RWPE2 (cell line): ENCODE data around the gene COIL.
"Not testable (repeated sequence)": the region's sequence is repeated elsewhere in the genome, so short reads cannot be mapped to it uniquely, and the experiment has no call there.

ENCODE experiments used
- ATAC-seq: fragments of 200-7000 bp; cut with Tn5 transposase; 3 replicates; pipeline ENCODE4 v1.9.1; 2021; ENCODE audit warnings: low read depth
- DNase-seq: peaks from one replicate; pipeline ENCODE4 v3.0.0-alpha.2; 2020; ENCODE audit warnings: low spot score
- H3K27ac ChIP-seq: fragments of 450-650 bp; 2 replicates; pipeline ENCODE4 v1.5.1; 2017; ENCODE audit warnings: mild to moderate bottlenecking; ENCODE audit not compliant: poor library complexity, severe bottlenecking
- H3K27me3 ChIP-seq: fragments of 250-450 bp; sonication (Bioruptor Pico); 2 replicates; pipeline ENCODE4 v1.5.1; 2021; ENCODE audit warnings: mild to moderate bottlenecking, moderate library complexity; ENCODE audit not compliant: insufficient read depth, poor library complexity, severe bottlenecking
- H3K36me3 ChIP-seq: fragments of 250-450 bp; sonication (Bioruptor Pico); 2 replicates; pipeline ENCODE4 v1.5.1; 2020; ENCODE audit warnings: low read depth, mild to moderate bottlenecking, moderate library complexity
- H3K4me1 ChIP-seq: fragments of 250-450 bp; sonication (Bioruptor Pico); 2 replicates; pipeline ENCODE4 v1.5.1; 2021; ENCODE audit warnings: mild to moderate bottlenecking, moderate library complexity; ENCODE audit not compliant: insufficient read depth, poor library complexity, severe bottlenecking
- H3K4me3 ChIP-seq: fragments of 250-450 bp; sonication (Bioruptor Pico); 2 replicates; pipeline ENCODE4 v1.5.1; 2021; ENCODE audit warnings: mild to moderate bottlenecking, moderate library complexity; ENCODE audit not compliant: severe bottlenecking
- H3K9me3 ChIP-seq: fragments of 250-450 bp; sonication (Bioruptor Pico); 2 replicates; pipeline ENCODE4 v1.5.1; 2021; ENCODE audit warnings: mild to moderate bottlenecking, moderate library complexity; ENCODE audit not compliant: severe bottlenecking
- TF ChIP-seq, protein P1 (sequence below): fragments of 450-650 bp; IDR thresholded peaks from one replicate; pipeline ENCODE4 v1.5.1; 2017; ENCODE audit warnings: mild to moderate bottlenecking, moderate library complexity; ENCODE audit not compliant: poor library complexity, severe bottlenecking

Gene COIL

GRCh38 chr17:56947741-56948140 lies 13.1 kb downstream of the COIL start:
- ATAC-seq (no peak), DNase-seq (no peak)
- TF ChIP-seq, protein P1, sequence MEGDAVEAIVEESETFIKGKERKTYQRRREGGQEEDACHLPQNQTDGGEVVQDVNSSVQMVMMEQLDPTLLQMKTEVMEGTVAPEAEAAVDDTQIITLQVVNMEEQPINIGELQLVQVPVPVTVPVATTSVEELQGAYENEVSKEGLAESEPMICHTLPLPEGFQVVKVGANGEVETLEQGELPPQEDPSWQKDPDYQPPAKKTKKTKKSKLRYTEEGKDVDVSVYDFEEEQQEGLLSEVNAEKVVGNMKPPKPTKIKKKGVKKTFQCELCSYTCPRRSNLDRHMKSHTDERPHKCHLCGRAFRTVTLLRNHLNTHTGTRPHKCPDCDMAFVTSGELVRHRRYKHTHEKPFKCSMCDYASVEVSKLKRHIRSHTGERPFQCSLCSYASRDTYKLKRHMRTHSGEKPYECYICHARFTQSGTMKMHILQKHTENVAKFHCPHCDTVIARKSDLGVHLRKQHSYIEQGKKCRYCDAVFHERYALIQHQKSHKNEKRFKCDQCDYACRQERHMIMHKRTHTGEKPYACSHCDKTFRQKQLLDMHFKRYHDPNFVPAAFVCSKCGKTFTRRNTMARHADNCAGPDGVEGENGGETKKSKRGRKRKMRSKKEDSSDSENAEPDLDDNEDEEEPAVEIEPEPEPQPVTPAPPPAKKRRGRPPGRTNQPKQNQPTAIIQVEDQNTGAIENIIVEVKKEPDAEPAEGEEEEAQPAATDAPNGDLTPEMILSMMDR, result no peak
- no peak overlapping the region for H3K27ac ChIP-seq
- no peak overlapping the region for H3K4me3 ChIP-seq
- H3K9me3 ChIP-seq, result no peaks in the 10 kb centered on the region
- H3K4me1 ChIP-seq, result peaks cover 13% of the 10 kb centered on the region
- no peaks in the 10 kb centered on the region for H3K27me3 ChIP-seq
- H3K36me3 ChIP-seq, result peaks cover 80% of the 10 kb centered on the region

- Histone ChIP-seq H3K9me3 (no peaks in the 10 kb centered on the region), H3K4me3 (no peak overlapping the region), H3K27ac (no peak overlapping the region), H3K27me3 (no peaks in the 10 kb centered on the region), H3K4me1 (peaks cover 13% of the 10 kb centered on the region), H3K36me3 (peaks cover 90% of the 10 kb centered on the region)
- no peak for ATAC-seq
- TF ChIP-seq, protein P1, result no peak
- no peak for DNase-seq
Observed at GRCh38 chr17:56945938-56946505, 14.8 kb downstream of the COIL start.

DNA sequence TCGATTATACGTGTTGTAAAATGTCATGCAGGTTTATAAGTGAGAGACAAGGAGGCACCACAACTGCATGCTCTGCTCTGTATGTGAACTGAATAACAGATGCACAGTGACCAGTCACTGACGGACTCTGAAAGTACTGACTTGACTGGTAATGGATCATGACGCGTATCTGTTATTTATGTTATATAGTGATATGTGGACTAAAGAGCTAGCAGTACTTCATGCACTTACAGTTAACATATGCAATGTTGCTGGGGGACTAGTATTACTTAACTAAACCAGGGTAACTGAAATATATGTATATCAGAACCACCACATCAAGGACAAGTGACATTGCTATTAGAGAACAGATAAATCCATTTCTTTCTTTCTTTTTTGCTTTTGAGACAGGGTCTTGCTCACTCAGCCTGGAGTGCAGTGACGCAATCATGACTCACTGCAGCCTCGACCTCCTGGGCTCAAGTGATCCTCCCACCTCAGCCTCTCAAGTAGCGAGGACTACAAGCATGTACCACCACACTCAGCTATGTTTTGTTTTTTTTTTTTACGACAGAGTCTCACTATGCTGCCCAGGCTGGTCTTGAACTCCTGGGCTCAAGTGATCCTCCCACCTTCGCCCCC lies 17.2 kb downstream of the COIL start:
- no peak overlapping the region for H3K27ac ChIP-seq
- H3K4me1 ChIP-seq, result peaks cover 6% of the 10 kb centered on the region
- H3K27me3 ChIP-seq, result no peaks in the 10 kb centered on the region
- no peaks in the 10 kb centered on the region for H3K9me3 ChIP-seq
- DNase-seq (no peak), ATAC-seq (no peak; the same call in 2 of the 3 replicates)
- H3K4me3 ChIP-seq, result no peak overlapping the region
- peaks cover 93% of the 10 kb centered on the region for H3K36me3 ChIP-seq
- TF ChIP-seq, protein P1, result no peak

GRCh38 chr17:56939869-56940484 lies 20.9 kb downstream of the COIL start:
- peak; percentile 69 for ATAC-seq
- TF ChIP-seq, protein P1, result peak; percentile 87
- Histone ChIP-seq H3K36me3 (peaks cover 89% of the 10 kb centered on the region), H3K9me3 (no peaks in the 10 kb centered on the region), H3K27me3 (no peaks in the 10 kb centered on the region), H3K4me3 (no peak overlapping the region), H3K27ac (no peak overlapping the region), H3K4me1 (peaks cover 9% of the 10 kb centered on the region)
- DNase-seq, result no peak

GRCh38 chr17:56938206-56938605 lies 22.6 kb downstream of the COIL start:
- DNase-seq, H3K9me3 ChIP-seq, H3K4me3 ChIP-seq, H3K27me3 ChIP-seq, H3K4me1 ChIP-seq: not testable (repeated sequence)
- peak; percentile 49; the same call in 1 of the 3 replicates for ATAC-seq
- Histone ChIP-seq H3K36me3 (peaks cover 75% of the 10 kb centered on the region), H3K27ac (peak overlapping the region; percentile 6)
